Neutrophil (primary cell): Measurements from ENCODE around the gene RALBP1.
A peak's percentile ranks its signal among the peaks of the same experiment; 100 is the strongest.

Experiments
- H3K27ac ChIP-seq: fragments of 200-600 bp; sonication (generic); 2 replicates; pipeline ENCODE4 v1.5.1; 2016; ENCODE audit warnings: mild to moderate bottlenecking, moderate library complexity
- H3K27me3 ChIP-seq: fragments of 200-600 bp; sonication (generic); 2 replicates; pipeline ENCODE4 v1.6.0; 2016; ENCODE audit warnings: mild to moderate bottlenecking
- H3K36me3 ChIP-seq: fragments of 200-600 bp; sonication (generic); 2 replicates; pipeline ENCODE4 v1.5.1; 2017
- H3K4me1 ChIP-seq, 2 experiments: fragments of 200-600 bp in 1 of 2; sonication (generic) in 1 of 2; 1 replicate in 1 of 2; 2 replicates in 1 of 2; pipeline versions ENCODE4 v1.5.1 to v1.6.1; 2013 to 2016; ENCODE audit warnings: low read depth in 1 of 2, low read length in 1 of 2, mild to moderate bottlenecking in 1 of 2, moderate library complexity in 1 of 2; ENCODE audit not compliant: control insufficient read depth in 1 of 2, insufficient read depth in 1 of 2
- H3K4me3 ChIP-seq, 2 experiments: fragments of 200-600 bp in 1 of 2; sonication (generic) in 1 of 2; 1 replicate in 1 of 2; 2 replicates in 1 of 2; pipeline ENCODE4 v1.5.1; 2013 to 2016; ENCODE audit warnings: low read depth in 1 of 2, low read length in 1 of 2, mild to moderate bottlenecking in 1 of 2, moderate library complexity in 1 of 2
- H3K9me3 ChIP-seq: fragments of 200-600 bp; sonication (generic); 2 replicates; pipeline ENCODE4 v1.5.1; 2016
- CTCF ChIP-seq: fragments of 200-600 bp; sonication (generic); IDR thresholded peaks from 2 replicates; pipeline ENCODE4 v1.5.1; 2016; ENCODE audit warnings: antibody characterized with exemption

The RALBP1 gene

DNA sequence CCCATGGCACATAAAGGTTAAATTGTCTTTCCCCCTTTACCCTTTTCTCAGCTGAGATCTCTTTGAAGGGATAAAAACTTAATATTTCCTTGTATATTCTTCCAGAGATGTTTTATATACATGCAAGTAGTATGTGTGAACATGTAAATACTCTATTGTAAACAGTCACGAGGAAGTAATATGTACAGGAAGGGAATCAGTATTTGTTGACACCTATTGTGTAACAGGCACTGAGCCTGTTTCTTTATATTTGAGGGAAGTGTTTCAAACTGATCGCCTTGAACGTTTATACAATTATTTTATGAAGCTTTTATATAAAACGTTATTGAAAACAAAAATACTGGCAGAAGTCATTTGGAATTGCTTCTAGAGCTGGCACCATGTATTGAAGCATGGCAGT is 13.2 kb downstream of the RALBP1 start:
- no peaks in the 10 kb centered on the region for H3K9me3 ChIP-seq
- no peak for TF ChIP-seq CTCF
- H3K27ac ChIP-seq: peak overlapping the region; percentile 87
- peak overlapping the region; percentile 53 to 54 for H3K4me3 ChIP-seq
- no peaks in the 10 kb centered on the region for H3K36me3 ChIP-seq
- H3K4me1 ChIP-seq: peaks cover 43 to 67% of the 10 kb centered on the region in 2 experiments
- no peaks in the 10 kb centered on the region for H3K27me3 ChIP-seq

DNA sequence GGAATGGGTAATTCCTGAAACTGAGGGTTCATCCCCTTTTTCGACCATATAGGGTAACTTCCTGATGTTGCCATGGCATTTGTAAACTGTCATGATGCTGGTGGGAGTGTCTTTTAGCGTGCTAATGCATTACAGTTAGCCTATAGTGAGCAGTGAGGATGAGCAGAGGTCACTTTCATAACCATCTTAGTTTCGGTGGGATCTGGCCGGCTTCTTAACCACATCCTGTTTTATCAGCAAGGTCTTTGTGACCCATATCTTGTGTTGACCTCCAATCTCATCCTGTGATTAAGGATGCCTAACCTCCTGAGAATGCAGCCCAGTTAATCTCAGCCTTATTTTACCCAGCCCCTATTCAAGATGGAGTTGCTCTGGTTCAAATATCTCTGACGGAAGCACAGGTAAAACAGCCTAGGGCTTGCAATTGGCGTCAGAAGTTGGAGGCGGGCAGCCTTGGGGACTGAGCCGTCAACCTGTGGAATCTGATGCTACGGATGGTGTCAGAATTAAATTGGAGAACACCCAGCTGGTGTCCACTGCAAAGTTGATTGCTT is 19.5 kb downstream of the RALBP1 start:
- Histone ChIP-seq H3K9me3 (no peaks in the 10 kb centered on the region), H3K4me1 (peaks cover 28 to 30% of the 10 kb centered on the region in 2 experiments), H3K4me3 (no peak overlapping the region), H3K36me3 (no peaks in the 10 kb centered on the region), H3K27ac (peak overlapping the region; percentile 58), H3K27me3 (no peaks in the 10 kb centered on the region)
- TF ChIP-seq CTCF: no peak

GRCh38 chr18:9495465-9495864 is 20.2 kb downstream of the RALBP1 start:
- Histone ChIP-seq H3K9me3 (no peaks in the 10 kb centered on the region), H3K36me3 (no peaks in the 10 kb centered on the region), H3K4me3 (no peak overlapping the region), H3K27ac (peak overlapping the region; percentile 58), H3K27me3 (no peaks in the 10 kb centered on the region), H3K4me1 (peaks cover 24 to 26% of the 10 kb centered on the region in 2 experiments)
- no peak for TF ChIP-seq CTCF

- no peak for TF ChIP-seq CTCF
- Histone ChIP-seq H3K36me3 (no peaks in the 10 kb centered on the region), H3K4me3 (no peak overlapping the region), H3K9me3 (no peaks in the 10 kb centered on the region), H3K4me1 (peaks cover 18 to 26% of the 10 kb centered on the region in 2 experiments), H3K27me3 (no peaks in the 10 kb centered on the region), H3K27ac (peak overlapping the region; percentile 58)
These were observed 20.8 kb downstream of the RALBP1 start for GRCh38 chr18:9495916-9496705.

DNA sequence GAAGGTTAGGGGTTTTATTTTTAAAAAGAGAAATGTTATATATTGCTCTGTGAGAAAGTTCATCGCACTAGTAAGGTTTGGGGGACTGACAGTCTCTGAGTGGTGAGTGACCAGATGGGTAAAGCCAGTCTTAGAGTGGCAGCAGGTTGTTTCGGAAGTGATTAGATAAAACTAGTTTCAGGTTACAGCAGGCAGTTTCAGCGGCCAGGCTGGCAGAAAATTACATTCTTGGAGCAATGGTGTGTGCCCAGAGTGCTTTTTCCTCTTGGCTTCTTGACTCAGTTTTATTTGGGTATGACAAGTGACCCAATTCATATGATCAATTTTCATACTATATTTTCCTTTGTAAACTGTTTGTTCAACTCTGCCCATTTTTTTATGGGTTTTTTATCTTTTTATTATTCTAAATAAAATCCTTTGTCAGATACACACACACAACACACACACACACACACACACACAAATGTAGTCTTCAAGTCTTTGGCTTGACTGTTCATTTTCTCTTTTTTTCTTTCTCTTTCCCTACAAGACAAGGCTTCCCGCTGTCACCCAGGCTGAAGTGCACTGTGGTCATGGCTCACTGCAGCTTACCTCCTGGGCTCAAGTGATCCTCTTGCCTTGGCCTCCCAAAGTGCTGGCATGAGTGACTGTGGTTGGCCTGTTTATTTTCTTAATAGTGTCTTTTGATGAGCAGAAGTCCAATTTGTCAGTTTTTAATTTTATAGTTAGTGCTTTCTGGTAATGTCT is 30.9 kb downstream of the RALBP1 start:
- Histone ChIP-seq H3K36me3 (no peaks in the 10 kb centered on the region), H3K4me1 (no peaks in the 10 kb centered on the region), H3K4me3 (no peak overlapping the region), H3K27ac (no peak overlapping the region), H3K9me3 (no peaks in the 10 kb centered on the region), H3K27me3 (no peaks in the 10 kb centered on the region)
- no peak for TF ChIP-seq CTCF
